Mesenchymal stem cell (in vitro differentiated cells and primary cell): ENCODE measurements around the gene HAUS6.
A peak's percentile ranks its signal among the peaks of the same experiment; 100 is the strongest.

Source experiments
- DNase-seq: peaks from one replicate; pipeline ENCODE4 v3.0.0-alpha.2; 2013
- H2AFZ ChIP-seq: one replicate; pipeline ENCODE4 v1.6.1; 2013; ENCODE audit warnings: low read depth, mild to moderate bottlenecking, control low read depth, inconsistent platforms, low read length, moderate library complexity
- H2AK5ac ChIP-seq: 2 replicates; pipeline ENCODE4 v1.6.1; 2013; ENCODE audit warnings: low read length, moderate library complexity, mild to moderate bottlenecking, inconsistent platforms; ENCODE audit not compliant: severe bottlenecking
- H2BK120ac ChIP-seq: one replicate; pipeline ENCODE4 v1.6.1; 2013; ENCODE audit warnings: low read depth, mild to moderate bottlenecking, inconsistent platforms, low read length, moderate library complexity
- H2BK12ac ChIP-seq, 2 experiments: one replicate each; pipeline ENCODE4 v1.6.1; 2013; ENCODE audit warnings: inconsistent platforms in 2 of 2, low read length in 2 of 2, mild to moderate bottlenecking in 2 of 2, moderate library complexity in 2 of 2, control low read depth in 1 of 2
- H2BK15ac ChIP-seq: one replicate; pipeline ENCODE4 v1.6.1; 2013; ENCODE audit warnings: mild to moderate bottlenecking, low read depth, inconsistent platforms; ENCODE audit not compliant: poor library complexity, severe bottlenecking
- H2BK5ac ChIP-seq: 2 replicates; pipeline ENCODE4 v1.6.1; 2013; ENCODE audit warnings: low read depth, mild to moderate bottlenecking, low read length, control low read depth, inconsistent platforms; ENCODE audit not compliant: poor library complexity, severe bottlenecking
- H3K14ac ChIP-seq, 2 experiments: one replicate each; pipeline ENCODE4 v1.6.1; 2013; ENCODE audit warnings: inconsistent platforms in 2 of 2, low read length in 2 of 2, control low read depth in 1 of 2, mild to moderate bottlenecking in 1 of 2, moderate library complexity in 1 of 2
- H3K18ac ChIP-seq, 2 experiments: one replicate each; pipeline ENCODE4 v1.6.1; 2013; ENCODE audit warnings: inconsistent platforms in 2 of 2, low read length in 2 of 2, control low read depth in 1 of 2, low read depth in 1 of 2, mild to moderate bottlenecking in 1 of 2
- H3K23ac ChIP-seq, 2 experiments: one replicate each; pipeline ENCODE4 v1.6.1; 2013; ENCODE audit warnings: inconsistent platforms in 2 of 2, low read length in 2 of 2, mild to moderate bottlenecking in 2 of 2, moderate library complexity in 2 of 2, control low read depth in 1 of 2
- H3K27ac ChIP-seq: 2 replicates; pipeline ENCODE4 v1.5.1; 2013; ENCODE audit warnings: mild to moderate bottlenecking, moderate library complexity, low read length, control low read depth, inconsistent platforms; ENCODE audit not compliant: poor library complexity, severe bottlenecking
- H3K27me3 ChIP-seq, 2 experiments: 2 replicates each; pipeline versions ENCODE4 v1.6.1 to v1.7.0; 2013; ENCODE audit warnings: low read length in 2 of 2, mild to moderate bottlenecking in 2 of 2, moderate library complexity in 2 of 2, control low read depth in 1 of 2, inconsistent platforms in 1 of 2; ENCODE audit not compliant: control insufficient read depth in 1 of 2, insufficient read depth in 1 of 2
- H3K36me3 ChIP-seq, 2 experiments: 2 replicates each; pipeline versions ENCODE4 v1.6.1 to v1.7.0; 2013; ENCODE audit warnings: low read length in 2 of 2, control low read depth in 1 of 2, inconsistent platforms in 1 of 2, low read depth in 1 of 2, mild to moderate bottlenecking in 1 of 2; ENCODE audit not compliant: insufficient read depth in 2 of 2, control insufficient read depth in 1 of 2
- H3K4ac ChIP-seq, 2 experiments: one replicate each; pipeline ENCODE4 v1.6.1; 2013; ENCODE audit warnings: inconsistent platforms in 2 of 2, low read length in 2 of 2, mild to moderate bottlenecking in 2 of 2, moderate library complexity in 2 of 2, control low read depth in 1 of 2, low read depth in 1 of 2
- H3K4me1 ChIP-seq: 2 replicates; pipeline ENCODE4 v1.6.1; 2013; ENCODE audit warnings: low read depth, low read length, control low read depth; ENCODE audit not compliant: control insufficient read depth, insufficient read depth
- H3K4me2 ChIP-seq: 2 replicates; pipeline ENCODE4 v1.6.1; 2013; ENCODE audit warnings: low read length, mild to moderate bottlenecking, inconsistent platforms; ENCODE audit not compliant: poor library complexity, severe bottlenecking
- H3K4me3 ChIP-seq, 2 experiments: 2 replicates each; pipeline versions ENCODE4 v1.5.1 to v1.7.0; 2013; ENCODE audit warnings: low read length in 2 of 2, mild to moderate bottlenecking in 2 of 2, control low read depth in 1 of 2, low read depth in 1 of 2; ENCODE audit not compliant: insufficient read depth in 1 of 2
- H3K79me1 ChIP-seq: replicated peaks from 2 replicates; pipeline ENCODE4 v1.6.1; 2013; ENCODE audit warnings: mild to moderate bottlenecking, control low read depth, low read length, inconsistent platforms; ENCODE audit not compliant: poor library complexity, severe bottlenecking
- H3K9ac ChIP-seq: 2 replicates; pipeline ENCODE4 v1.7.0; 2013; ENCODE audit warnings: mild to moderate bottlenecking, low read length, moderate library complexity
- H3K9me3 ChIP-seq: 2 replicates; pipeline ENCODE4 v1.7.0; 2013; ENCODE audit warnings: mild to moderate bottlenecking, low read length; ENCODE audit not compliant: control insufficient read depth
- H4K8ac ChIP-seq: one replicate; pipeline ENCODE4 v1.6.1; 2013; ENCODE audit warnings: inconsistent platforms, mild to moderate bottlenecking, low read length, moderate library complexity
- H4K91ac ChIP-seq: one replicate; pipeline ENCODE4 v1.6.1; 2013; ENCODE audit warnings: mild to moderate bottlenecking, low read length, inconsistent platforms
- WGBS: methylation state at CpG from one replicate; pipeline ENCODE4 v1.1.7; 2013; ENCODE audit warnings: mixed read lengths; 5-methylcytosine and 5-hydroxymethylcytosine counted together

HAUS6 gene

DNA sequence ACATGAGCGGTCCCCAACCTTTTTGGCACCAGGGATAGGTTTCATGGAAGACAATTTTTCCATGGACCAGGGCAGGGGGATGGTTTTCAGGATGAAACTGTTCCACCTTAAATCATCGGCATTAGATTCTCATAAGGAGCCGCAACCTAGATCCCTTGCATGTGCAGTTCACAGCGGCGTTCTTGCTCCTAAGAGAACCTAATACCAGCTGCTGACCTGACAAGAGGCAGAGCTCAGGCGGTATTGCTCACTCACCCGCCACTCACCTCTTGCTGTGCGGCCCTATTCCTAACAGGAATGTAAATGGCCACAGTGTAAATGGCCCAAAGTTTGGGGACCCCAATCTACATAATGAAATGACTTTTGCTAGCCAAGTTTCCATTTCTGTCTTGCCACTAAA is 27.7 kb upstream of the HAUS6 start:
- Histone ChIP-seq H3K4ac (peak overlapping the region; percentile 58 to 67), H3K4me1 (peaks cover 12% of the 10 kb centered on the region), H2BK15ac (no peak overlapping the region), H3K4me3 (no peak overlapping the region), H2AFZ (peak overlapping the region; percentile 14), H3K9ac (peak overlapping the region; percentile 99), H3K23ac (no peak overlapping the region), H3K18ac (peak overlapping the region in 1 of 2 experiments; percentile 53), H4K91ac (no peak overlapping the region), H3K9me3 (no peaks in the 10 kb centered on the region), H2BK5ac (no peak overlapping the region), H2BK120ac (no peak overlapping the region), H3K14ac (no peak overlapping the region), H3K27me3 (no peaks in the 10 kb centered on the region), H3K79me1 (no peaks in the 10 kb centered on the region), H2AK5ac (peak overlapping the region; percentile 49), H3K4me2 (peak overlapping the region; percentile 40), H3K27ac (peak overlapping the region; percentile 72), H4K8ac (no peak overlapping the region), H3K36me3 (peaks cover 5 to 8% of the 10 kb centered on the region in 2 experiments), H2BK12ac (peak overlapping the region; percentile 45 to 61)
- DNase-seq, result no peak
- WGBS, result 23% methylated on average over 8 of the region's 8 CpGs

DNA sequence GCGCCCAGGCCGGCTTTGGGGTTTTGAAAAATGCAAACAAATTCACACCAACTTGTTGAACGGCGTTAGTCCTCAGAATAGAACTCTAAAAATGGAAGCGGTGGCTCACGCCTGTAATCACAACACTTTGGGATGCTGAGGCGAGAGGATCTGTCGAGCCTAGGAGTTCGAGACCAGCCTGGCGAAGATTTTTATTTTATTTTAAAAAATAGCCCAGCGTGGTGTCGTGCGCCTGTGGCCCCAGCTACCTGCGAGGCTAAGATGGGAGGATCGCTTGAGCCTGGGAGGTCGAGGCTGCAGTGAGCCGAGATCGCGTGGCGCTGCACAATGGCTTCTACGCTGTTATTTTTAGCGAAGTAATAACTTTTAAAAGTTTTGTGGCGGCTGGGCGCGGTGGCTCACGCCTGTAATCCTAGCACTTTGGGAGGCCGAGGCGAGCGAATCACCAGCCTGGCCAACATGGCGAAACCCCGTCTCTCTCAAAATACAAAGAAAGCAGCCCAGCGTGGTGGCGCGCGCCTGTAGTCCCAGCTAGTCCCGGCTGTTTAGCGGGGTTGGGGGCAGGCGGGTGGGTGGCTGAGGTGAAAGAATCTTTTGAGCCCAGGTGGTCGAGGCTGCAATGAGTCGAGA is 25.3 kb upstream of the HAUS6 start:
- peak overlapping the region; percentile 64 to 88 for H3K4me3 ChIP-seq
- peaks cover 7 to 33% of the 10 kb centered on the region in 2 experiments for H3K36me3 ChIP-seq
- H2BK120ac ChIP-seq, result peak overlapping the region; percentile 99
- peaks cover 2% of the 10 kb centered on the region for H3K79me1 ChIP-seq
- H3K4ac ChIP-seq, result peak overlapping the region; percentile 72 to 88
- peak overlapping the region; percentile 96 to 98 for H3K18ac ChIP-seq
- H3K27me3 ChIP-seq, result no peaks in the 10 kb centered on the region
- DNase-seq, result peak; percentile 73
- peak overlapping the region; percentile 18 for H2AK5ac ChIP-seq
- 1% methylated on average over 31 of the region's 40 CpGs for WGBS
- no peaks in the 10 kb centered on the region for H3K9me3 ChIP-seq
- H3K9ac ChIP-seq, result peak overlapping the region; percentile 99
- peaks cover 14% of the 10 kb centered on the region for H3K4me1 ChIP-seq
- peak overlapping the region; percentile 95 for H2BK15ac ChIP-seq
- peak overlapping the region; percentile 53 for H2BK5ac ChIP-seq
- H4K8ac ChIP-seq, result peak overlapping the region; percentile 98
- peak overlapping the region; percentile 73 to 79 for H2BK12ac ChIP-seq
- H2AFZ ChIP-seq, result no peak overlapping the region
- peak overlapping the region; percentile 95 for H4K91ac ChIP-seq
- peak overlapping the region; percentile 20 to 98 for H3K14ac ChIP-seq
- H3K27ac ChIP-seq, result peak overlapping the region; percentile 60
- peak overlapping the region in 1 of 2 experiments; percentile 23 for H3K23ac ChIP-seq
- peak overlapping the region; percentile 64 for H3K4me2 ChIP-seq

DNA sequence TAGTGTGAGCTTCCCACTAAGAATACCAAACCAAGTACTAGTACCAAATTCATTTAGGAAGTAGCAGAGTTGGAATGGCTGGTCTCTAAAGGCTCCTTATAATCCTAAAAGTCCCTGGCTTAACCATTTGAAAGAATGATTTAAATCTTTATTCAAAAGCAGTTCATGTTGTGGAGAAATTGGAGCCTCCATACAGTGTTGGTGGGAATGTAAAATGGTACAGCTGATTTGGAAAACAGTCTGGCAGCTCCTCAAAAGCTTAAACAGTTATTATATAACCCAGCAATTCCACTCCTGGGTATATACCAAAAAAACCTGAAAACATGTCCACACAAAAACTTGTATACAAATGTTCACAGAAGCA is 21.7 kb upstream of the HAUS6 start:
- Histone ChIP-seq H2BK12ac (no peak overlapping the region), H3K23ac (no peak overlapping the region), H3K9me3 (no peaks in the 10 kb centered on the region), H2BK15ac (no peak overlapping the region), H2AFZ (no peak overlapping the region), H3K36me3 (peaks cover 17 to 69% of the 10 kb centered on the region in 2 experiments), H4K91ac (no peak overlapping the region), H3K27me3 (no peaks in the 10 kb centered on the region), H3K14ac (no peak overlapping the region), H3K9ac (peak overlapping the region; percentile 99), H3K4me1 (peaks cover 6% of the 10 kb centered on the region), H2AK5ac (no peak overlapping the region), H3K18ac (no peak overlapping the region), H3K27ac (no peak overlapping the region), H3K79me1 (peaks cover 9% of the 10 kb centered on the region), H3K4me2 (no peak overlapping the region), H4K8ac (no peak overlapping the region), H2BK5ac (no peak overlapping the region), H2BK120ac (no peak overlapping the region), H3K4me3 (peak overlapping the region in 1 of 2 experiments; percentile 88), H3K4ac (no peak overlapping the region)
- DNase-seq, result no peak

DNA sequence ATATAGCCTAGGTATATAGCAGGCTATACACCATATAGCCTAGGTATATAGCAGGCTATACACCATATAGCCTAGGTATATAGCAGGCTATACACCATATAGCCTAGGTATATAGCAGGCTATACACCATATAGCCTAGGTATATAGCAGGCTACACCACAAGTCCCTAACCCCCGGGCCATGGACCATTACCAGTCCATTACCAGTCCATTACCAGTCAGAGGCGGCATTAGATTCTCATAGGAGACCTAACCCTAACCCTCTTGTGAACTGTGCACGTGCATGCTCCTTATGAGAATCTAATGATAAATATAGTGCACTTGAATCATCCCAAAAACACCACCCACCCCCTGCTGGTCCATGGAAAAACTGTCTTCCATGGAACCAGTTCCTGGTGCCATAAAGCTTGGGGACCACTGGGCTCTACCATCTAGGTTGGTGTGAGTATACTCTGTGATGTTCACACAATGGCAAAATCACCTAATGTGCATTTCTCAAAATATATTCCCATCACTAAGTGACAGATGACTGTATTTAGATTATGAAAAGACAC is 19.9 kb upstream of the HAUS6 start:
- Histone ChIP-seq H3K4me1 (peaks cover 8% of the 10 kb centered on the region), H2BK15ac (no peak overlapping the region), H3K4ac (no peak overlapping the region), H3K79me1 (peaks cover 9% of the 10 kb centered on the region), H3K4me3 (peak overlapping the region in 1 of 2 experiments; percentile 88), H3K27me3 (no peaks in the 10 kb centered on the region), H3K36me3 (peaks cover 19 to 87% of the 10 kb centered on the region in 2 experiments), H2BK5ac (no peak overlapping the region), H3K9me3 (no peaks in the 10 kb centered on the region), H3K27ac (no peak overlapping the region), H3K18ac (no peak overlapping the region), H2BK12ac (no peak overlapping the region), H2AFZ (no peak overlapping the region), H3K14ac (no peak overlapping the region), H4K91ac (no peak overlapping the region), H2BK120ac (no peak overlapping the region), H3K9ac (peak overlapping the region; percentile 99), H2AK5ac (no peak overlapping the region), H3K23ac (no peak overlapping the region), H3K4me2 (no peak overlapping the region), H4K8ac (no peak overlapping the region)
- 90% methylated on average over 2 of the region's 3 CpGs for WGBS
- DNase-seq, result no peak
